Pancreas (tissue), 10 donors: ENCODE data around the gene CHRNB1. TPM values are rescaled to one million over a fixed set of nuclear protein-coding genes. Genes with fewer than 3 reads are reported as not detected.

Experiments
- ATAC-seq, 4 donors: fragments of 200-7000 bp; cut with Tn5 transposase; one replicate each; pipeline versions ENCODE4 v1.8.0 to v1.9.1; 2020; ENCODE audit warnings: mild to moderate bottlenecking in 4 of 4, moderate library complexity in 4 of 4
- DNase-seq, 6 donors: peaks; one replicate each; pipeline ENCODE4 v3.0.0-alpha.2; 2020
- FAIRE-seq: peaks from 2 replicates; lab custom pipeline; 2012; peaks lifted over from hg19 to GRCh38; lab: Jason Lieb, UNC
- H3K27ac ChIP-seq, 4 donors: fragments of 200-600 bp; sonication (generic); 1 replicate in 3 of 4; 2 replicates in 1 of 4; pipeline versions ENCODE4 v1.5.0 to v1.8.0; 2020
- H3K27me3 ChIP-seq, 4 donors: fragments of 200-600 bp; one replicate each; pipeline ENCODE4 v1.8.0; 2021
- H3K36me3 ChIP-seq, 3 donors: fragments of 200-600 bp; sonication (generic) in 1 of 3; one replicate each; pipeline versions ENCODE4 v1.5.0 to v1.8.0; 2020 to 2021
- H3K4me1 ChIP-seq, 3 donors: fragments of 200-600 bp; one replicate each; pipeline ENCODE4 v1.8.0; 2021
- H3K4me3 ChIP-seq, 4 donors: fragments of 200-600 bp; sonication (generic) in 2 of 4; one replicate each; pipeline versions ENCODE4 v1.5.0 to v1.8.0; 2020 to 2021
- H3K9me3 ChIP-seq, 4 donors: fragments of 200-600 bp; one replicate each; pipeline ENCODE4 v1.8.0; 2021
- WGBS, 2 donors: extraction: QIAGEN DNeasy Blood & Tissue Kit; methylation state at CpG; one replicate each; pipeline ENCODE4 v1.1.7; 2013; 5-methylcytosine and 5-hydroxymethylcytosine counted together
- intact Hi-C, 3 donors: fragments of 100-400 bp; cut with DNase I; formaldehyde crosslinking; loops; one replicate each; pipeline versions ENCODE4 v1.11.1 to v1.14.2; 2022
- polyA plus RNA-seq, 2 donors: library from polyadenylated mRNA; stranded (reverse); fragments of 200-250 nt; gene quantifications; one replicate each; pipeline ENCODE4 v1.2.3, GENCODE V29; 2013
- total RNA-seq, 6 donors: library from RNA; stranded (reverse); fragmentation: NEBNext Ultra II Directional in 4 of 6; extraction: Animal tissue kit (Norgen Biotek cat#: 25700) in 4 of 6; gene quantifications; one replicate each; pipeline versions ENCODE4 v1.2.1 to v1.2.4, GENCODE V29; 2021 to 2023
- TF ChIP-seq, protein P1 (sequence below), 4 donors: fragments of 200-600 bp; sonication (generic) in 3 of 4; IDR thresholded peaks; one replicate each; pipeline versions ENCODE4 v1.5.0 to v1.8.0; 2021; ENCODE audit warnings: antibody characterized with exemption in 4 of 4
- donor health status: healthy with polysubstance abuse.
- donor health status: DM: no; HTN: no; CAD: no; lungs with moderate emphysema.
- donor health status: DM: no; HTN: no; CAD: no.
- donor health status: control.
- donor health status: control.
- donor health status: Bipolar disorder and iron deficiency.
- donor health status: DM: yes; HTN: yes; CAD: no.
- donor health status: DM: no; HTN: no; CAD: no.
- donor health status: DM: no; HTN: no; CAD: no.
- donor health status: DM: yes; HTN: yes; CAD: no.

Gene CHRNB1
- total and polyA plus RNA-seq, 8 donors, result 7.5 to 15.0 (median 9.7) TPM

DNA sequence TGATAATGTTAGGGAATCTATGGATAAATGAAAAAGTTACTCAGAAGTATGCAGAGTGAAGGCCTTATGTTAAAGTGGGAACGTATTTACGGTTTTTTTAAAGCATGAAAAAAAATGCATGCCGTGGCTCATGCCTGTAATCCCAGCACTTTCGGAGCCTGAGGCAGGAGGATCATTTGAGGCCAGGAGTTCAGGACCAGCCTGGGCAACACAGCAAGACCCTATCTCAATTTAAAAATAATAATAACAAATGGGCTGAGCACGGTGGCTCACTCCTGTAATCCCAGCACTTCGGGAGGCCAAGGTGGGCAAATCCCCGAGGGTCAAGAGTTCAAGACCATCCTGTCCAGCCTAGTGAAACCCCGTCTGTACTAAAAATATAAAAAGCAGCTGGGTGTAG, 45.3 kb downstream of the CHRNB1 start:
- TF ChIP-seq, protein P1, sequence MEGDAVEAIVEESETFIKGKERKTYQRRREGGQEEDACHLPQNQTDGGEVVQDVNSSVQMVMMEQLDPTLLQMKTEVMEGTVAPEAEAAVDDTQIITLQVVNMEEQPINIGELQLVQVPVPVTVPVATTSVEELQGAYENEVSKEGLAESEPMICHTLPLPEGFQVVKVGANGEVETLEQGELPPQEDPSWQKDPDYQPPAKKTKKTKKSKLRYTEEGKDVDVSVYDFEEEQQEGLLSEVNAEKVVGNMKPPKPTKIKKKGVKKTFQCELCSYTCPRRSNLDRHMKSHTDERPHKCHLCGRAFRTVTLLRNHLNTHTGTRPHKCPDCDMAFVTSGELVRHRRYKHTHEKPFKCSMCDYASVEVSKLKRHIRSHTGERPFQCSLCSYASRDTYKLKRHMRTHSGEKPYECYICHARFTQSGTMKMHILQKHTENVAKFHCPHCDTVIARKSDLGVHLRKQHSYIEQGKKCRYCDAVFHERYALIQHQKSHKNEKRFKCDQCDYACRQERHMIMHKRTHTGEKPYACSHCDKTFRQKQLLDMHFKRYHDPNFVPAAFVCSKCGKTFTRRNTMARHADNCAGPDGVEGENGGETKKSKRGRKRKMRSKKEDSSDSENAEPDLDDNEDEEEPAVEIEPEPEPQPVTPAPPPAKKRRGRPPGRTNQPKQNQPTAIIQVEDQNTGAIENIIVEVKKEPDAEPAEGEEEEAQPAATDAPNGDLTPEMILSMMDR (IDR thresholded peaks at IDR 0.05), result no peak
- H3K4me1 ChIP-seq, result peaks cover 18 to 39% (median 27%) of the 10 kb centered on the region in 3 donors
- ATAC-seq (no peak), FAIRE-seq (no peak), DNase-seq (peak in 2 of 6 donors; percentile 1 to 3)
- H3K27ac ChIP-seq, result no peak overlapping the region
- no peaks in the 10 kb centered on the region for H3K27me3 ChIP-seq
- no peaks in the 10 kb centered on the region for H3K9me3 ChIP-seq
- H3K4me3 ChIP-seq, result no peak overlapping the region
- H3K36me3 ChIP-seq, result no peaks in the 10 kb centered on the region
- WGBS, 2 donors, result 71 to 74% methylated on average over 8 of the region's 8 CpGs
- intact Hi-C loops, result no loop called here

DNA sequence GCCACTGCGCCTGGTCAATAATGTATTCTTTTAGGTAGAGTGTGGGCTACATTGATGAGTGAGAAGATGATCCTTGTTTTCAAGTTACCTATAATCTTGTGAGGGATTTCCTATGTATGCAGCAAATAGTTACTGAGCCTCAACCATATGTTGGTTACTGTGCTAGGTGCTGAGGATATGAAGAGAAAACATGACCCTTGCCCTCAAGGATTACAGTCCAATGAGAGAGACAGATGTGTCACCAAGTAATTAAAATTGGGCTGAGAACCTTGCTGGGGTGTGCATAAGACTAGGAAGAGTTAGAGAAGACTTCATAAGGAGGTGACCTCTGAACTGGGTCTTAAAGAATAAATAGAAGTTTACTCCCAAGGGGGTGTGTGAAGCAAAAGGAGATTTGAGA, 46.7 kb downstream of the CHRNB1 start:
- TF ChIP-seq, protein P1 (IDR thresholded peaks at IDR 0.05), result no peak
- Histone ChIP-seq H3K4me1 (peaks cover 14 to 28% (median 18%) of the 10 kb centered on the region in 3 donors), H3K27ac (no peak overlapping the region), H3K9me3 (no peaks in the 10 kb centered on the region), H3K27me3 (no peaks in the 10 kb centered on the region), H3K4me3 (no peak overlapping the region), H3K36me3 (peaks cover 0 to 4% (median 3%) of the 10 kb centered on the region in 3 donors)
- WGBS, 2 donors, result 93% methylated on average over 1 of the region's 1 CpG
- intact Hi-C loops, result no loop called here
- FAIRE-seq, result no peak
- no peak for DNase-seq
- peak in 2 of 4 donors; percentile 23 to 28 for ATAC-seq

DNA sequence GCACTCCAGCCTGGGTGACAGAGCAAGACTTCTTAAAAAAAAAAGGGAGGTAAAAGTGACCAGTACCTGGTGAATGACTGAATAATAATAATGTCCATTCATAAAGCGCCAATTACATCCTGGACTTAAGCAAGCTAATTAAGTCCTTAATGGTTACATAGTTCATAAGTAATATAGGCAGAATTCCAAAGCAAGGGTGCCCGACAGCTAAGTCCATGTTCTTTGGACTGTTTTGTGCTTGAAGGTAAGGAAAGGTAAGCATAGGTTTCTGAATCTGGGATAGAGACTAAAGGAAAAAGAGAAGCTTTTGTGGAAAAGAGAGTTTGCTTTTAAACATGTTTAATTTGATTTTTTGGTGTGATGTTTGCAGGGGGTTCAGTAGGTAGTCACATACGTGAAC, 49.1 kb downstream of the CHRNB1 start:
- FAIRE-seq (no peak), DNase-seq (no peak), ATAC-seq (no peak)
- intact Hi-C loops, result no loop called here
- Histone ChIP-seq H3K27me3 (no peaks in the 10 kb centered on the region), H3K4me1 (peaks cover 0 to 11% (median 4%) of the 10 kb centered on the region in 3 donors), H3K27ac (no peak overlapping the region), H3K9me3 (no peaks in the 10 kb centered on the region), H3K4me3 (no peak overlapping the region), H3K36me3 (peaks cover 0 to 26% (median 25%) of the 10 kb centered on the region in 3 donors)
- TF ChIP-seq, protein P1 (IDR thresholded peaks at IDR 0.05), result no peak
- 88 to 90% methylated on average over 3 of the region's 3 CpGs for WGBS, 2 donors

DNA sequence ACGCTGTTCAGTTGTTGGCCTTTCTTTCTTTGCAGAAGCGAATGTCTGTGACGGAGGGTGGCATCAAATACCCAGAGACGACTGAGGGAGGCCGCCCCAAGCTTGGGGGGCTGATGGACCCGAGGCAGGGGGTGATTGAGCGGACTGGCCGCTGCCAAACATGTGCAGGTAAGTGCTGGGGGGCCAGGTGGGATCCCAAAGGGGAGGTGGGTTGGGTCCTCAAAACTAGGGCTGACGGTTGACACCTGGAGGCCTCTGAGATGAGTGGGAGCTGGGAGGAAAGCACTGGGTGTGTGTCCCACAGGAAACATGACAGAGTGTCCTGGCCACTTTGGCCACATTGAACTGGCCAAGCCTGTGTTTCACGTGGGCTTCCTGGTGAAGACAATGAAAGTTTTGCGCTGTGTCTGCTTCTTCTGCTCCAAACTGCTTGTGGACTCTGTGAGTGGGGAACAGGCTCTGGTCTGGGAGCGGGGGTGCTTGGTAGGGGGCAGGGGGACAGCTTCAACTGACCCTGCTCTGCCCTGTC, 51.1 kb downstream of the CHRNB1 start:
- 89% methylated on average over 12 of the region's 12 CpGs for WGBS, 2 donors
- ATAC-seq (no peak), FAIRE-seq (no peak), DNase-seq (no peak)
- no peak overlapping the region for H3K27ac ChIP-seq
- intact Hi-C loops, result no loop called here
- no peaks in the 10 kb centered on the region for H3K27me3 ChIP-seq
- TF ChIP-seq, protein P1 (IDR thresholded peaks at IDR 0.05), result no peak
- peaks cover 0 to 43% (median 42%) of the 10 kb centered on the region in 3 donors for H3K36me3 ChIP-seq
- H3K4me1 ChIP-seq, result no peaks in the 10 kb centered on the region
- no peak overlapping the region for H3K4me3 ChIP-seq
- no peaks in the 10 kb centered on the region for H3K9me3 ChIP-seq

DNA sequence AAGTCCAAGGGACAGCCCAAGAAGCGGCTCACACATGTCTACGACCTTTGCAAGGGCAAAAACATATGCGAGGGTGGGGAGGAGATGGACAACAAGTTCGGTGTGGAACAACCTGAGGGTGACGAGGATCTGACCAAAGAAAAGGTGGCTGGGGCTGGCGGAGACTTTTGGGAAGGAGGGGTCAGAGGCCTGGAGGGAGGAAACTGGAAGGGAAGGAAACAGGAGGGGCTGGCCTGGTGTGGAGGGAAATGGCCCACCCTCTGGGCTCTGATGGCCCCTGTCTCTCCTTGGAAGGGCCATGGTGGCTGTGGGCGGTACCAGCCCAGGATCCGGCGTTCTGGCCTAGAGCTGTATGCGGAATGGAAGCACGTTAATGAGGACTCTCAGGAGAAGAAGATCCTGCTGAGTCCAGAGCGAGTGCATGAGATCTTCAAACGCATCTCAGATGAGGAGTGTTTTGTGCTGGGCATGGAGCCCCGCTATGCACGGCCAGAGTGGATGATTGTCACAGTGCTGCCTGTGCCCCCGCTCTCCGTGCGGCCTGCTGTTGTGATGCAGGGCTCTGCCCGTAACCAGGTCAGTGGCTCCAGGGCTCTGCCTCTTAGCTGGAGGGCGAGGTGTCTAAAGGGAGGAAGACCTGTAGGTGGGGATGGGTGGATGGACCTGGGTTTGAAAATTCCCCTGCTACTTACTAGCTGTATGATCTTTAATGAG, 51.8 kb downstream of the CHRNB1 start:
- Histone ChIP-seq H3K4me1 (no peaks in the 10 kb centered on the region), H3K36me3 (peaks cover 2 to 50% (median 49%) of the 10 kb centered on the region in 3 donors), H3K4me3 (no peak overlapping the region), H3K27me3 (no peaks in the 10 kb centered on the region), H3K9me3 (no peaks in the 10 kb centered on the region), H3K27ac (no peak overlapping the region)
- DNase-seq (no peak), ATAC-seq (no peak), FAIRE-seq (no peak)
- WGBS, 2 donors, result 90 to 91% methylated on average over 20 of the region's 20 CpGs
- intact Hi-C loops, result no loop called here
- TF ChIP-seq, protein P1 (IDR thresholded peaks at IDR 0.05), result no peak
